HepG2 (cell line): ENCODE results near the gene KHK. TPM values are rescaled to one million over a fixed set of nuclear protein-coding genes. Genes with fewer than 3 reads are reported as not detected.

Experiments
- AGO2 ChIP-seq: fragments of 200-400 bp; formaldehyde crosslinking; optimal IDR thresholded peaks from 2 replicates; pipeline ENCODE3; 2017; ENCODE audit warnings: mild to moderate bottlenecking, low read depth, low read length, moderate library complexity
- DNMT3B ChIP-seq: conservative IDR thresholded peaks from 2 replicates; pipeline ENCODE4 v1.6.1; 2016; ENCODE audit warnings: missing biosample characterization, control low read depth
- FOXK1 ChIP-seq: sonication (generic); formaldehyde crosslinking; IDR thresholded peaks from 2 replicates; pipeline ENCODE4 v1.4.0; 2020; ENCODE audit warnings: low read depth, missing genetic modification reagents, borderline replicate concordance
- GATAD2A ChIP-seq: IDR thresholded peaks from 2 replicates; pipeline ENCODE4 v1.6.1; 2016
- KDM6A ChIP-seq: IDR thresholded peaks from 2 replicates; pipeline ENCODE4 v1.6.1; 2016; ENCODE audit warnings: low read depth
- KIAA2018 ChIP-seq: sonication (generic); formaldehyde crosslinking; IDR thresholded peaks from 2 replicates; pipeline ENCODE4 v1.5.0; 2020; ENCODE audit warnings: mild to moderate bottlenecking, missing genetic modification reagents, borderline replicate concordance
- KLF16 ChIP-seq, 2 experiments: sonication (generic) in 1 of 2; formaldehyde crosslinking in 1 of 2; IDR thresholded peaks; 2 replicates each; pipeline versions ENCODE4 v1.6.1 to v1.8.0; 2016 to 2023; ENCODE audit warnings: missing genetic modification reagents in 2 of 2, missing compliant biosample characterization in 1 of 2
- MIER3 ChIP-seq: IDR thresholded peaks from 2 replicates; pipeline ENCODE4 v1.6.1; 2016; ENCODE audit warnings: missing compliant biosample characterization, borderline replicate concordance
- NCOR1 ChIP-seq: fragments of 200-600 bp; sonication (generic); IDR thresholded peaks from 2 replicates; pipeline ENCODE4 v1.7.0; 2017; ENCODE audit warnings: antibody characterized with exemption, low read length, borderline replicate concordance
- NR2F2 ChIP-seq: IDR thresholded peaks from 2 replicates; pipeline ENCODE4 v1.6.1; 2012; ENCODE audit warnings: low read depth, inconsistent platforms, borderline replicate concordance
- POGZ ChIP-seq: sonication (generic); formaldehyde crosslinking; IDR thresholded peaks from 2 replicates; pipeline ENCODE4 v1.4.0; 2020; ENCODE audit warnings: mild to moderate bottlenecking, missing genetic modification reagents
- SALL1 ChIP-seq: sonication (generic); formaldehyde crosslinking; IDR thresholded peaks from 2 replicates; pipeline ENCODE4 v1.8.0; 2022; ENCODE audit warnings: mild to moderate bottlenecking, missing genetic modification reagents
- SOX6 ChIP-seq, 2 experiments: fragments of 450-650 bp in 1 of 2; sonication (generic) in 1 of 2; formaldehyde crosslinking in 1 of 2; IDR thresholded peaks; 2 replicates each; pipeline versions ENCODE4 v1.4.0 to v1.6.1; 2017 to 2020; ENCODE audit warnings: antibody characterized with exemption in 1 of 2, mild to moderate bottlenecking in 1 of 2, missing genetic modification reagents in 1 of 2
- ZEB1 ChIP-seq: IDR thresholded peaks from 2 replicates; pipeline ENCODE4 v1.6.1; 2012; ENCODE audit warnings: mild to moderate bottlenecking, low read depth, inconsistent platforms; ENCODE audit not compliant: insufficient replicate concordance
- ZNF232 ChIP-seq: sonication (generic); formaldehyde crosslinking; IDR thresholded peaks from 2 replicates; pipeline ENCODE4 v1.4.0; 2020; ENCODE audit warnings: missing genetic modification reagents, borderline replicate concordance
- ZNF337 ChIP-seq: sonication (generic); formaldehyde crosslinking; IDR thresholded peaks from 2 replicates; pipeline ENCODE4 v1.5.1; 2020; ENCODE audit warnings: missing genetic modification reagents, low read depth, mild to moderate bottlenecking, borderline replicate concordance
- ZNF354B ChIP-seq: sonication (generic); formaldehyde crosslinking; IDR thresholded peaks from 2 replicates; pipeline ENCODE4 v1.8.0; 2022; ENCODE audit warnings: mild to moderate bottlenecking, missing genetic modification reagents
- ZNF468 ChIP-seq: sonication (generic); formaldehyde crosslinking; IDR thresholded peaks from 2 replicates; pipeline ENCODE4 v1.8.0; 2022; ENCODE audit warnings: mild to moderate bottlenecking, moderate library complexity, missing genetic modification reagents
- ZNF605 ChIP-seq: sonication (generic); formaldehyde crosslinking; IDR thresholded peaks from 2 replicates; pipeline ENCODE4 v1.8.0; 2022; ENCODE audit warnings: mild to moderate bottlenecking, missing genetic modification reagents
- ZNF703 ChIP-seq: sonication (generic); formaldehyde crosslinking; IDR thresholded peaks from 2 replicates; pipeline ENCODE4 v1.5.1; 2020; ENCODE audit warnings: missing genetic modification reagents, mild to moderate bottlenecking, moderate library complexity, borderline replicate concordance
- polyA plus RNA-seq, 8 experiments: library from polyadenylated mRNA; depleted of rRNA in 3 of 8; stranded (reverse) in 7 of 8; unstranded in 1 of 8; fragments of >200 nt; fragmentation: Illumina TruSeq in 4 of 8; extraction: Trizol in 4 of 8; gene quantifications; 2 replicates each; pipeline versions ENCODE4 v1.2.1 to v1.2.3, GENCODE V29; 2011 to 2016; ENCODE audit warnings: low read depth in 4 of 8, missing spikeins in 1 of 8, mixed read lengths in 1 of 8; ENCODE audit not compliant: insufficient read depth in 1 of 8
- total RNA-seq, 5 experiments: library from RNA; depleted of rRNA; stranded (reverse); fragments of >200 nt; fragmentation: Illumina TruSeq; extraction: Trizol; gene quantifications; 2 replicates each; pipeline ENCODE4 v1.2.3, GENCODE V29; 2016; ENCODE audit warnings: low read depth in 1 of 5
- TF ChIP-seq, protein P1 (sequence below): IDR thresholded peaks from 2 replicates; pipeline ENCODE4 v1.6.1; 2016; ENCODE audit warnings: missing compliant biosample characterization, missing genetic modification reagents, borderline replicate concordance

The KHK gene
- total and polyA plus RNA-seq, 2 of the 13 experiments (the other 11 are each of a cell fraction or from before 2014, with no cell fraction given) = 40.9 to 99.2 TPM

- TF ChIP-seq SOX6 (IDR thresholded peaks at IDR 0.05) (no peak), SOX6 (CRISPR knock-in tag; IDR thresholded peaks at IDR 0.05) (no peak), KLF16 (CRISPR knock-in tag; IDR thresholded peaks at IDR 0.05) (no peak), KIAA2018 (CRISPR knock-in tag) (no peak), DNMT3B (no peak), ZNF354B (CRISPR knock-in tag) (no peak), KDM6A (CRISPR knock-in tag) (no peak), SALL1 (CRISPR knock-in tag) (no peak), FOXK1 (CRISPR knock-in tag) (0 out of 2 replicates have a peak, but pooled peaks have one; percentile 12), AGO2 (no peak), ZEB1 (no peak), ZNF605 (CRISPR knock-in tag) (no peak), ZNF232 (CRISPR knock-in tag) (no peak), ZNF468 (CRISPR knock-in tag) (no peak), NCOR1 (no peak), GATAD2A (CRISPR knock-in tag) (no peak), MIER3 (CRISPR knock-in tag) (peak; percentile 26; the same call in 1 of the 2 replicates), ZNF337 (no peak), POGZ (no peak), NR2F2 (no peak), ZNF703 (CRISPR knock-in tag) (no peak)
- TF ChIP-seq, protein P1, sequence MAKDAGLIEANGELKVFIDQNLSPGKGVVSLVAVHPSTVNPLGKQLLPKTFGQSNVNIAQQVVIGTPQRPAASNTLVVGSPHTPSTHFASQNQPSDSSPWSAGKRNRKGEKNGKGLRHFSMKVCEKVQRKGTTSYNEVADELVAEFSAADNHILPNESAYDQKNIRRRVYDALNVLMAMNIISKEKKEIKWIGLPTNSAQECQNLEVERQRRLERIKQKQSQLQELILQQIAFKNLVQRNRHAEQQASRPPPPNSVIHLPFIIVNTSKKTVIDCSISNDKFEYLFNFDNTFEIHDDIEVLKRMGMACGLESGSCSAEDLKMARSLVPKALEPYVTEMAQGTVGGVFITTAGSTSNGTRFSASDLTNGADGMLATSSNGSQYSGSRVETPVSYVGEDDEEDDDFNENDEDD (CRISPR knock-in tag) = no peak
These were observed 42.3 kb downstream of the KHK start (continued) for GRCh38 chr2:27128668-27129571.
